WTC11 (cell line): ENCODE measurements around the gene DHX34. TPM values are rescaled to one million over a fixed set of nuclear protein-coding genes. Genes with fewer than 3 reads are reported as not detected.

Source experiments
- ATAC-seq: fragments of 200-7000 bp; cut with Tn5 transposase; 2 replicates; pipeline ENCODE4 v1.10.0; 2021; ENCODE audit warnings: mild to moderate bottlenecking, moderate library complexity
- CTCF ChIA-PET: fragments of 300-600 bp; sonication (Branson Sonifier 250); formaldehyde crosslinking; loops from one replicate; lab custom pipeline; 2021; ENCODE audit warnings: antibody characterized with exemption; lab: Charles Lee
- POLR2A ChIA-PET: fragments of 350-600 bp; sonication (Branson Sonifier 250); formaldehyde crosslinking; loops from one replicate; lab custom pipeline; 2021; ENCODE audit warnings: antibody characterized with exemption; lab: Charles Lee
- DNase-seq: peaks from one replicate; pipeline ENCODE4 v3.0.0; 2021; ENCODE audit warnings: low spot score
- H3K27ac Mint-ChIP-seq: 2 replicates; pipeline ENCODE4 v1.8.0; 2021; ENCODE audit warnings: mixed read lengths
- H3K27me3 Mint-ChIP-seq: 2 replicates; pipeline ENCODE4 v1.8.0; 2021; ENCODE audit warnings: low read depth, mild to moderate bottlenecking, moderate library complexity, mixed read lengths
- H3K36me3 Mint-ChIP-seq: 2 replicates; pipeline ENCODE4 v1.8.0; 2021; ENCODE audit warnings: mixed read lengths
- H3K4me1 Mint-ChIP-seq: 2 replicates; pipeline ENCODE4 v1.8.0; 2022; ENCODE audit warnings: mixed read lengths
- H3K4me3 Mint-ChIP-seq: 2 replicates; pipeline ENCODE4 v1.8.0; 2021; ENCODE audit warnings: mild to moderate bottlenecking, moderate library complexity, mixed read lengths
- H3K9me3 Mint-ChIP-seq: 2 replicates; pipeline ENCODE4 v1.8.0; 2021; ENCODE audit warnings: mixed read lengths
- ELF4 ChIP-seq: sonication (generic); formaldehyde crosslinking; IDR thresholded peaks from 2 replicates; pipeline ENCODE4 v1.8.1; 2022; ENCODE audit warnings: low read depth, mild to moderate bottlenecking, moderate library complexity, missing genetic modification reagents
- ERG ChIP-seq: fragments of 250-450 bp; sonication (Bioruptor Pico); IDR thresholded peaks from 2 replicates; pipeline ENCODE4 v1.8.0; 2021; ENCODE audit warnings: mild to moderate bottlenecking
- HMGA2 ChIP-seq: fragments of 250-450 bp; sonication (Bioruptor Pico); IDR thresholded peaks from 2 replicates; pipeline ENCODE4 v1.4.0; 2021; ENCODE audit warnings: mild to moderate bottlenecking, moderate library complexity
- IRF2 ChIP-seq: sonication (generic); formaldehyde crosslinking; IDR thresholded peaks from 2 replicates; pipeline ENCODE4 v1.8.0; 2022; ENCODE audit warnings: low read depth, missing genetic modification reagents, borderline replicate concordance
- MAX ChIP-seq: sonication (generic); formaldehyde crosslinking; IDR thresholded peaks from 2 replicates; pipeline ENCODE4 v1.8.0; 2022; ENCODE audit warnings: mild to moderate bottlenecking, missing genetic modification reagents
- MXD4 ChIP-seq: fragments of 250-450 bp; sonication (Bioruptor Pico); IDR thresholded peaks from 2 replicates; pipeline ENCODE4 v1.8.0; 2021; ENCODE audit warnings: mild to moderate bottlenecking, moderate library complexity, borderline replicate concordance
- MYBL2 ChIP-seq: sonication (generic); formaldehyde crosslinking; IDR thresholded peaks from 2 replicates; pipeline ENCODE4 v1.8.1; 2023; ENCODE audit warnings: mild to moderate bottlenecking, moderate library complexity, missing genetic modification reagents
- RELA ChIP-seq: sonication (generic); formaldehyde crosslinking; IDR thresholded peaks from 2 replicates; pipeline ENCODE4 v1.8.1; 2022; ENCODE audit warnings: missing genetic modification reagents, mild to moderate bottlenecking, borderline replicate concordance
- STAT6 ChIP-seq: sonication (generic); formaldehyde crosslinking; conservative IDR thresholded peaks from 2 replicates; pipeline ENCODE4 v1.8.1; 2023; ENCODE audit warnings: mild to moderate bottlenecking, low read depth, missing genetic modification reagents, moderate library complexity
- TEAD4 ChIP-seq: sonication (generic); formaldehyde crosslinking; IDR thresholded peaks from 2 replicates; pipeline ENCODE4 v1.8.0; 2022; ENCODE audit warnings: mild to moderate bottlenecking, missing genetic modification reagents
- TP53 ChIP-seq: sonication (generic); formaldehyde crosslinking; IDR thresholded peaks from 2 replicates; pipeline ENCODE4 v1.8.1; 2023; ENCODE audit warnings: mild to moderate bottlenecking, missing genetic modification reagents
- USF1 ChIP-seq: sonication (generic); formaldehyde crosslinking; IDR thresholded peaks from 2 replicates; pipeline ENCODE4 v1.8.0; 2022; ENCODE audit warnings: mild to moderate bottlenecking, missing genetic modification reagents
- USF2 ChIP-seq: sonication (generic); formaldehyde crosslinking; IDR thresholded peaks from 2 replicates; pipeline ENCODE4 v1.8.1; 2023; ENCODE audit warnings: mild to moderate bottlenecking, missing genetic modification reagents, moderate library complexity
- ZNF232 ChIP-seq: sonication (generic); formaldehyde crosslinking; IDR thresholded peaks from 2 replicates; pipeline ENCODE4 v1.8.0; 2022; ENCODE audit warnings: mild to moderate bottlenecking, missing genetic modification reagents
- ZNF281 ChIP-seq: sonication (generic); formaldehyde crosslinking; IDR thresholded peaks from 2 replicates; pipeline ENCODE4 v1.8.0; 2023; ENCODE audit warnings: mild to moderate bottlenecking, missing genetic modification reagents
- ZNF416 ChIP-seq: fragments of 250-450 bp; sonication (Bioruptor Pico); IDR thresholded peaks from 2 replicates; pipeline ENCODE4 v1.9.0; 2021; ENCODE audit warnings: mild to moderate bottlenecking, inconsistent platforms
- total RNA-seq: library from RNA; stranded (reverse); gene quantifications from 3 replicates; pipeline ENCODE4 v1.2.3, GENCODE V29; 2021

DHX34 gene
- total RNA-seq, 1 experiment from 2014 or later = 35.6 TPM

GRCh38 chr19:47374876-47375693 lies 26.0 kb downstream of the DHX34 start:
- no peak overlapping the region for H3K4me3 Mint-ChIP-seq
- H3K4me1 Mint-ChIP-seq = no peaks in the 10 kb centered on the region
- POLR2A ChIA-PET = no interaction called here

GRCh38 chr19:47375694-47376588 lies 26.8 kb downstream of the DHX34 start:
- no peaks in the 10 kb centered on the region for H3K4me1 Mint-ChIP-seq
- no peaks in the 10 kb centered on the region for H3K27me3 Mint-ChIP-seq
- no peak for TF ChIP-seq ELF4 (CRISPR knock-in tag)
- TF ChIP-seq HMGA2 = no peak
- no peak for TF ChIP-seq ZNF416 (CRISPR knock-in tag)
- no peak for TF ChIP-seq MAX (CRISPR knock-in tag)
- no peak for TF ChIP-seq TEAD4 (CRISPR knock-in tag)
- no peak for TF ChIP-seq ERG
- no peak for TF ChIP-seq RELA (CRISPR knock-in tag)
- no peak for TF ChIP-seq TP53
- no peak for TF ChIP-seq USF2 (CRISPR knock-in tag)
- H3K27ac Mint-ChIP-seq = no peak overlapping the region
- ATAC-seq = no peak
- H3K9me3 Mint-ChIP-seq = no peaks in the 10 kb centered on the region
- peaks cover 36% of the 10 kb centered on the region for H3K36me3 Mint-ChIP-seq
- H3K4me3 Mint-ChIP-seq = no peak overlapping the region
- ChIA-PET POLR2A (no interaction called here), CTCF (interaction anchor here (2.8 kb wide), 1 partner anchor 27 kb away, joined by 10 read pairs; the partner anchor contains the start of gene DHX34)
- no peak for DNase-seq

More at GRCh38 chr19:47374876-47375693, 26.0 kb downstream of the DHX34 start:
- Mint-ChIP-seq H3K9me3 (no peaks in the 10 kb centered on the region), H3K27me3 (no peaks in the 10 kb centered on the region), H3K27ac (no peak overlapping the region), H3K36me3 (peaks cover 34% of the 10 kb centered on the region)
- TF ChIP-seq MYBL2 (CRISPR knock-in tag) = no peak
- no peak for TF ChIP-seq ZNF232
- no peak for TF ChIP-seq ZNF281
- no peak for TF ChIP-seq IRF2 (CRISPR knock-in tag)
- no peak for TF ChIP-seq USF1
- TF ChIP-seq MXD4 (CRISPR knock-in tag) = no peak
- TF ChIP-seq STAT6 (CRISPR knock-in tag) = no peak
- CTCF ChIA-PET = interaction anchor here (2.8 kb wide), 1 partner anchor 26 kb away, joined by 10 read pairs; the partner anchor contains the start of gene DHX34
- DNase-seq (no peak), ATAC-seq (no peak)
